Kasumi-1 (cell line): Measurements from ENCODE around the gene PNPLA7.
"Not testable (repeated sequence)": the region's sequence is repeated elsewhere in the genome, so short reads cannot be mapped to it uniquely, and the experiment has no call there.

Source experiments
- DNase-seq, 2 experiments: peaks; one replicate each; lab custom pipeline; 2025; lab: John Stamatoyannopoulos, UW

PNPLA7 gene

DNA sequence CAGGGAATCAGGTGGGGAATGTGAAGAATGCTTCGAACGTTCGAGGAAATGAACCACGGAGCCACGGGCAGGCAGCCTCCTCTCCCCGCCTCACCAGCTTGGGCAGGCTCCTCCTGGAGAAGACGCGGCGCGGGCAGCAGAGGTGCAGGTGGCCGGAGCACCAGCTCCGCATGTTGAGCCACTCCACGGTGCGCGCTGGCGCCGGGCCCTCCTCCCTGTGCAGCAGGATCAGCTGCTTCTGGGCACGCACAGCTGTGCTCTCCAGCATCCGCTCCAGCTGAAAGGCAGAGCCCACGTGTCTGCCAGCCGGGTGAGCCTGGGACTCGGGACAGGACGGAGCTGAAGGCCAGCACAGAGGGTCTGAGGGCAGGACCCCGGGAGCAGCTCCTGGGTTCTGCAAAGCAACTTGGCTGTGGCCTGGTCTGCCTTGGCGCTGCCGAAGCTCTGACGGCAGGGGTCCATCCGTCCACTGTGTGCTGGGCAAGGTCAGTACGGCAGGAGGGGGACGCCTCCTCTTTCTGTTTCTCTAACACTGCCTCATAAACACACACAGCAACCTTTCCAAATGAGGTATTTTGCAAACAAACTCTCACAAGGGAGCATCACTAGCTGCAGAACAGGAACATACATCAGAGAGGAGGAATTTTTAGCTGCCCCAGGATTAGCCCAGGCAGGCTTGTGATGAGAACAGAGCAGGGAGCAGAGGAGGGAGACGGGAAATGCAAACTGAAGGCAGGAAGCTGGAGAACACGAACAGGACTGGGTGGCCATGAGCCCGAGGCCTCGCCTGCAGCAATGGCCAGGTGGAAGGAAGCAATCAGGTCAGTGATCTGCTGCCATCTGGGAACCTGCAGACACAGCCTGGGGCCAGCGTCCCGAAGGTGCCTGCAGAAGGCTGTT is 71.0 kb downstream of the PNPLA7 start:
- no peak for DNase-seq

DNA sequence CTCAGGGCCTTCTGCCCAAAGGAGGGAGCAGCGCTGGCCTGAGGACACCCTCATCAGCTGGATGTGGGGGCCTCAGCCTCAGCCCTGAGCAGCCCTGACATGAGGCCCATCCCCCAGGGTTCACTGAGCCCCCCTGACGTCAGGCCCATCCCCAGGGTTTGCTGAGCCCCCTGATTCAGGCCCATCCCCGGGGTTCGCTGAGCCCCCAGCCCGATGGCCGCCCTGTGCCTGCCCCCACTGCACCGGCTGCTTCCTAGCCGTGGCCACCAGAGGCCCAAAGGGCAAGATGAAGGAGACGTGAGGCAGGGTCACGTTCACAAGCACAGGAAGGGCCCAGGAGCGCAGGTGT is 71.6 kb downstream of the PNPLA7 start:
- no peak for DNase-seq

DNA sequence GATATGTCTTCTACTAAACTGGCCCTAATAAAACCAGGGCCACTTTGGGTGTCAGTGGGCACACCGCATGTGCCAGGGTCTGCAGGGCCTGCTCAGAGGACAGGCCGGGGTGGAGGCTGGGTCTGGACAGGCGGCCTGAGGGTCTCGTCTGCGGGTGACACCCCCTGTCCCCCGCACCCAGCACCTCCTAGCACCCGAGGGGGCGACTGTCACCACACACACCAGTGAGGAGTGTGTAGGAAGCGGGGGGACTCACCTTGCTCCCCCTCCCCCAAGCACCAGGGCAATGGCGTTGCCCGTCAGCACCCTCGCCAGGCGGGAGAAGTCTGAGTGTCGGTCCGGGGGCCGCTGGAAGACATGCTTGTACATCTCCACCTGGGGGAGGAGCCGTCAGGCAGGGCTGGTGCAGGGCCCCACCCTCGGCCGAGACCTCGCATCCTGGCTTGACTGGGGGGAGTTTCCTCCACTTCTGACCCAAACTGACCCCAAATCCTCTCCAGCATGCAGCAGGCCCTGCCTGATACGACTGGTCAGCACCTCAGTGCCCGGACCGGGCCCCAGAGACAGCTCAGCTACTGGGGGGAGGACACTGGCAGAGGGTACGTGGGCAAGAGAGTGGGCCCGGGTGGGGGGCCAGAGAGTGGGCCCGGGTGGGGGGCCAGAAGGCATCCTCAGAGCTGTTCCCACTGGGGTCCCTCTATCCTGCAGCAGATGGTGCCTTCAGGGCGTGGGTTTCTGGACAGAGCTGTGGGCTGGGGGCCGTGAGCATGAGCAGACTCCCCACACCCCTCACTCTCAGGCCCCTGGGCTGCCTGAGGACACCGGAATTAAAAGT is 72.2 kb downstream of the PNPLA7 start:
- no peak for DNase-seq

DNA sequence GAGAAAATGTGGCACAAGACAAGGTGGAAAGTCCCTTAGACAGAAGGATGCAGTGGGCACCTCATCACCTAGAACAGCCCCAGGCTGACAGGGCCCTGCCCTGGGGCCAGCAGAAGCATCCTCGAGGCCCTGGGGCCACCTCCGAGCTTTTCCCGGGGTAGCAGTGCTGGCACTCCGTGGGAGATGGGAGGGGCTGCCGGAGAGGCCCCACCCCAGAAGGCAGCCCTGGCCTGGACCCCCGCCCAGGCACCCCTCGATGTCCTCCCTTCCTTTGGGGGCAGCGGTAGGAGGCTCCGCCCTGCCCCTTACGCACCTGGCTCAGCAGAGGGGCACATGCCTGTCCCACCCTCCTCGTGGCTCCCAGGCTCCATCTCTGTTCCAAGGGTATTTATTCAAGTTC is 73.3 kb downstream of the PNPLA7 start:
- DNase-seq, result no peak

DNA sequence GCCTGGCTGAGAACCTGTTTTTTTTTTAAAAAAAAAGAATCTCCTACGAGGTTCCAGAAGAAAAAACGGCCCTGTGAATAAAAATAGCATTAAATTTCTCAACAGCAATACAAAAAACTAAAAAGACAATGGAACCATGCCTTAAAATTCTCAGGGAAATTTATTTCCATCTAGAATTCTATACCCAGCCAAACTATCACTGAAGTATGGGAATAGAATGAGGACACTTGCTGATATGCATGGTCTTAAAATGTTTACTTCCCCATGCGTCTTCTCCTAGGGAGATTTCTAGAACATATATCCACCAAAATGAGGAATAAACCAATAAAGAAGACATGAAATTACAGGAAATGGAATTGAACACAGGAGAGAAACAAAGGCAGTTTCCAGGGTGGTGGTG is 74.5 kb downstream of the PNPLA7 start:
- no peak for DNase-seq

DNA sequence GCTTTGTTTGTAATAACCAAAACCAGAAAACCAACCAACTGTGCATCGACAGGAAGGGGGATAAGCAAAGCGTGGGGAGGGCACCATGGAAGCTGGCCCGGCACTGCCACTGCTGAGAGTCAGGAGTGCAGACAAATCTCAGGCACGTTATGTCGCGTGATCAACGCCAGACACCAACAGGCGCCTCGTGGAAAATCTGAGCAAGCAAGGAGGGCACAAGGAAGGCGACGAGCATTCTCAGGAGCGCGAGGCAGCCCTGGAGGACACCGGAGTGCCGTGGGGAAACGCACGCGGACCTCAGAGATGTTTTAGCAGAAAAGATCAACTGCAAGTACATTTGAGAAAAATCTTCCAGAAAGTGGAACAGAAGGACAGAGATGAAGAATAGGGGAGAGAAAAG is 75.9 kb downstream of the PNPLA7 start:
- DNase-seq, result no peak

DNA sequence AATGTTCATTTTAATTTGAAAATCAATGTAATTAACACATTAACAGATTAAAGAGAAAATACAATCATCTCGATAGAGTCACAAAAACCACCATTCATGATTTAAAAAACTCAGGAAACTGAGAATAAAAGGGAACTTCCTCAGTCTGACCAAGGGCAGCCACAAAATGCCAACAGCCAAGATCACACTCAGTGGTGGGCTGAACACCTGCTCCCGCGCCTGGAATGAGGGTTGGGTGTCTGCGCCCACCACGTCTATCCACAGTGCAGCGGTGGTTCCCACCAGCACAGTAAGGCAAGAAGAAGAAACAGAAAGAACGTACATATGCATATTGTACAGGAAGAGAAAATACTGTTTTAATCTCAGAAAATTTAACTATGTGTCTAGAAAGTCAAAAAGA is 79.4 kb downstream of the PNPLA7 start:
- DNase-seq, result peak; percentile 59 to 61

DNA sequence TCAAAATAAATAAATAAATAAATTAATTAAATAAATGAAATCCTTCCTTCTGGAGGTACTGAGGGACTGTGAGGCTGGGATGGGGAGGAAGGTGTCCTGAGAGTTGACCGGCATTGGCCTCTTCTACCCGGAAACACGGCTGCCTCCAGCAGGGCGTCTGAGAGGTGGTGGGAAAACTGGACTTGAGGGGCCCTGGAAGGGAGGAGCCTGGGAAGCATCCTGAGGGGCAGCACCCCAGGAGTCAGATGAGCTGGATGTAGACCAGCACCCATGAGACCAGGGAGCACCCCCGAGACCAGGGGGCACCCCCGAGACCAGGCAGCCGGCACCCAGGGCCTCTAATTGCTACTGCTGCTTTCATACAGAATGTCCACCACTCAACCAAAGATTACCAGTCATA is 82.3 kb downstream of the PNPLA7 start:
- no peak for DNase-seq

DNA sequence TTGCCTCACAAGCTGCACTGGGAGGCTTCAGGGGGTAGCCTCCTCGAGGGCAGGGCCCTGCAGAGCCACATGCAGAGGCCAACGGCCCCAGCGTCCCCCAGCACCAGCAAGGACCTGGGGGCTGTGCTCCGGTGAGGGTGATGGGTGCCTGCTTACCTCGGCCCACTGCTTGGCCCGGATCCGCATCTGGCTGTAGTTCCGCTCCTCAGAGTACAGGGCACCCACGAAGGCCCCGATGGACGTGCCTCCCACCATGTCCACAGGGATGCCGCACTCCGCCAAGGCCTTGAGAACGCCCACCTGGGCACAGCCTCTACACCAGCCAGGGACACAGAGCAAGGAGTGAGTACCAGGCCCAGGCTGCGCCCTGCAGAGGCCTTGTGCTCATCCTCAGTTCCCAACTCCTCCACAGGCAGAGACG is 83.0 kb downstream of the PNPLA7 start:
- DNase-seq, result no peak

DNA sequence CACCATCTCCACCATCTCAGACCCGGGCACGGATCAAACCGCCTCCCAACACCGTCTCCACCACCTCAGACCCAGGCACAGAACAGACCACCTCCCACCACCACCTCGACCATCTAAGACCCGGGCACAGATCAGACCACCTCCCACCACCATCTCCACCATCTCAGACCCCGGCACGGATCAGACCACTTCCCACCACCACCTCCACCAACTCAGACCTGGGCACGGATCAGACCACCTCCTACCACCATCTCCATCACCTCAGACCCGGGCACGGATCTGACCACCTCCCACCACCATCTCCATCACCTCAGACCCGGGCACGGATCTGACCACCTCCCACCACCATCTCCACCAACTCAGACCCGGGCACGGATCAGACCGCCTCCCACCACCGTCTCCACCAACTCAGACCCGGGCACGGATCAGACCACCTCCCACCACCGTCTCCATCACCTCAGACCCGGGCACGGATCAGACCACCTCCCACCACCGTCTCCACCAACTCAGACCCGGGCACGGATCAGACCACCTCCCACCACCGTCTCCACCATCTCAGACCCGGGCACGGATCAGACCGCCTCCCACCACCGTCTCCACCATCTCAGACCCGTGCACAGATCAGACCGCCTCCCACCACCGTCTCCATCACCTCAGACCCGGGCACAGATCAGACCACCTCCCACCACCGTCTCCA is 83.7 kb downstream of the PNPLA7 start:
- not testable (repeated sequence) for DNase-seq

DNA sequence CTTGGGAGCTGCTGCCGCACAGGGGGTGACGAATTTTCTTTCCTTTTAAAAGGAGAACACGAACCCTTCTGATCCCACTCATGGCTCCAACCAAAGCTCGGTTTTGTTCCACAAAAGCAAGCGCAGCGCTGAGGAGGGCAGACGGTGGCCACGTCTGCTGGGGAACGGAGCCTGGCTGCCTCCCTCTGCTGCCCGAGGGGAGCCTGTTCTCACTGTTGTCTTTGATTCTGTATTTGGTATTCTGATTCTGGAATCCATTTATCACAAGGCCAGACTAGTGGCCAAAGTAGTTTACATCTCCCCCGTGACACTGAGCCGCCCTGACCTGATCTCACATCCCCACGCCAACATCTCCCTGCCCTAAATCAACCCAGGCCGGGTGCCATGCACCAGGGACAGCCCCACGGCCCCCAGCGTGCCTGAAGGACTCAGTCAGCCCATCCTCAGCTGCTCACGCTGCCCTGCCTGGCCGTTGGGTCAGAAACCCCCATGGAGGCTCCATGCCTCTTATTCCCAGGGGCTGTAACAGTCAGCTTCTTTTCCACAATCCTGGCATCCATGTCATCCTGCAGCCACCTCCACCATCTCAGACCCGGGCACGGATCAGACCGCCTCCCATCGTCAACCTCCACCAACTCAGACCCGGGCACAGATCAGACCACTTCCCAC is 84.3 kb downstream of the PNPLA7 start:
- DNase-seq, result no peak

DNA sequence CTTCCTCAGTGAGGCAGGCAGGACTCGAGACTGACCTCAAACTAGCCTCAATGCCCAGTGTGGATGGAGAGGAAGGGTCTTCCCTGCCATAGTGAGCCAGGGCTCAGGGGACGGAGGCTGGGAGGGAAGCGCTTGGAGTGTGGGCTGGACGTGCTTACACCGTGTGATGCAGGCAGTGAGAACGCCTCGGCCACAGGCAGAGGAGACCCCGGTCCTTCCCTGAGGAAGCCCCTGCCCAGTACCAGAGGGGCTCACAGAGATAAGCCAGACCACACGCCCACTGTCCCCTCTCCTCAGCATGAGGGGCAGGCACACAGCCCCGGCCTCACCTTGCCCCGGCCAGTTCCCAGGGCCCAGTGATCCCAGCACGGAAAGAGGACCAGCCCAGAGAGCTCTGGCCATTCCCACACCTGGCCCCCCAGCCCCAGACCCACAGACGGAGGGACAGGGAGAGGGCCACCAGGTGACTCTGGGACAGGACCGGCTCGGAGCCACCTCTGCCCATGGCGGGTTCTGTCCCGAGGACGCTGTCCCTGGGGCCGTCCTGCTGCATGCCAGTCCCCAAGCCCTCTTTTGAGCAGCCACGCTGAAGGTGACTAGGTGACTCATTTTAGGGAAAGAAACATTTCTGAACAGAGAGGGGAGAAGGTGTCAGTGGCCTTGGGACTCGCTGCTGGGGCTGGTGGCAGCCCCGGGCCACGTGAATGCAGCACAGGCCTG is 85.0 kb downstream of the PNPLA7 start:
- DNase-seq, result no peak

DNA sequence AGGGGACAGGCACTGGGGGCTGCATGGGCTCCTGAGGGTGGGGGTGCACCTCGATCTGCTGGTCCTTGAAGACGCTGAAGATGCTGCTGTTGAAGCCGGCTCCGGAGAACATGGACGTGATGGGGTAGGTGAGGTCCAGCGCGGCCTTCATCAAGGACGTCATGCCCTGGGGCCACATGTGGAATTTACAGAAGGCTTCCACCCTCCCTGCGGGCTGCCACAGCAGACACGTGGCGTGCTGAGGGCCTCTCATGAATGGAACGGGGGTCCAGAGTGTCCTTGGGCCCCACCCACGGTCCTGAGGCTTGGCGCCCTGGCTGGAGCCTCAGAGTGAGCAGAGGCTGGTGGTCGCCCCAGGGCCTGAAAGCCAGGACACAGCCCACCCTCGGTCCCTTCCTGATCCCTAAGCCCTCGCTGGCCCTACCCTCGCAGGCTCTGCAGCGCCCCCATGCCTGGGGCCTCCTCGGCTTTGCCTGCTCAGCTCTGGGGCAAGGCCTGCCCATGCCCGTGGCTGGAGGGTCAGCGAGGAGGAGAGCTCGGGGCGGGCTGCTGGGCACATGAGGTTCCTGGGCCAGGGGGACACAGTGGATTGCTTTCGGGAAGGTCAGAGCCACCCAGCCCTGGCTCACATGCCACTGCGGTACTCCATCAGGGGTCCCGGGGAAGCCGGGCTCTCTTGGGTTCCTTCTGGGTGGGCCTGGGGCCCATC is 85.8 kb downstream of the PNPLA7 start:
- DNase-seq, result no peak

DNA sequence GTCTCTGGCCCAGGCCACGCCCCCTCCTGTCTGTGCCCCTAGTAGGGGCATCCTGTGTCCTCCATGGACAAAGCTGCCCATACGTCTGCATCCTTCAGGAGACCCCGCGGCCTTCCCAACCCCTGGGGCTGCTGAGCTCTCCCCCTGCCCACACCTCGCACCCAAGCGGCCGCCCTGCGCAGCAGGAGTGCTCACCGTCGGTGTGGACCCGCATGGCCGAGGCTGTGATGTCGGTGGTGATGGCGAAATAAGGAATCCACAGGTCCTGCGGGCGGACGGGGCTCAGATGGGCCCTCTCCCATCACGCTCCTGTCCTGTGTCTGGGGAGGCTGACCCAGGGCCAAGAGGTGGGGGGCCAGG is 86.3 kb downstream of the PNPLA7 start:
- no peak for DNase-seq

DNA sequence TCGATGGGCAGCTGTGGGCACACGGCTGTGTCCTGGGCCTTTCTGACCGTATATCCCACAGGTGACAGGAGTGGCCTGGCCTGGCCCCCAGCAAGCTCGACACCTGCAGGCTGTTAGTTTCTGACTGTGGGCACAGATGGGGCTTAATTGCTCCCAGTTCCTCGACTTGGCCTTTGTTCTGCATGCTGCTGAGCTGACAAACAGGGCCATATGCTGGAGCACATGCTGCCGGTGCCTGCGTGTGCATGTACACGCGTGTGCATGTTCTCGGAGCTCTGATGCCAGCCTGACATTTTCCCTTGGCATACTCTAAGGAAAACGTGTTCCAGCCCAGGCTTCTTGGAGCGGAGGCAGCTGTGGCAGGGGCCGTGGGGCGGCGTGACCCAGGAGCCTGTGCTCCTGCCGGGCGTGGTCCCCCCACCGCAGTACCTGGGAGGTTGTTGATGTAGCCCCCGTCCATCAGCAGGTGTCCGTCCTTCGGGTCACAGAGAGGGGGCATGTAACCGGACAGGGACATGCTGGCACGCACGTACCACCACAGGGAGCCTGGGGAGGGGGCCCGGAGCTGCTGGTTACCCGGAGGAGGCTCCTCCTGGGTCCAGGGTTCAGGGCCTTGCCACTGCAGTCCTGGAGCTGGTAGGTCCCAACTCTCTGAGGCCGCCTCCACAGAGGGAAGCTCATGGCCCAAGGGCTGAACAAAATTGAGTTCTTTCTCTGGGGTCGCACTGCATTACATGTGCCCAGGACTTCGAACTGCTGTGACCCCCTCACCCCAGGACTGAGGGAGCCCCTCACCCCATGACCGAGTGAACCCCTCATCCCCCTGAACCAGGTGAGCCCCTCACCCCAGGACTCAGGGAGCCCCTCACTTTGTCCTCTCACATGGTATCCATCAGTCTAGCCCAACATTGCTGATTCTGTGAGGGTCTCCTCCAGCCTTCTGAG is 86.9 kb downstream of the PNPLA7 start:
- DNase-seq, result no peak

DNA sequence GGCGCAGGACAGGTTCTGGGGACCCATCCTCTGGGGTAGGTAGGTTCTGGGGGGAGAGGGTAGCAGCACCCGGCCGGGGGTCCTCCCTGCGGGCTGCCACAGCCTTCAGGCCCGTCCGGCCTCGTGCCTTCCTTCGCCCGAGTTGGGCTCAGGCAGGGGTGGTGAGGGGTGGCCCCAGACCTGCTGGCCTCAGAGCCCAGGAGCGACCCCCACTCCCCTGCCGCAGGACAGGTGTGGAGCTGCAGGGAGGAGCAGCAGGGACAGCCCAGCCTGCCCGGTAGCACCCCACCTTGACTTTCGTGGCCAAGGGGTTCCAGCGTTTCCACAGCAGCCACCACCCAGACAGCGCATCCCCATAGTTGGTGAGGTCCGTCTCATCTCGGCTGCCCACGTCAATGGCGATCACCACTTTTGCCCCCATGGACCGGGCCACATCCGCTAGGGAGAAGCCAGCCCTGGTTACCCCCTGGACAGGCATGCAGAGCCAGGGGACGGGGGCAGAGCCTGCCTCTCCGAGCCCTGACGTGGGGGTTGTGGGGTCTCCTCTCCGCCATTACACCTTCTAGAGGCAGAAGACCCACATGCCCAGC is 87.7 kb downstream of the PNPLA7 start:
- no peak for DNase-seq

DNA sequence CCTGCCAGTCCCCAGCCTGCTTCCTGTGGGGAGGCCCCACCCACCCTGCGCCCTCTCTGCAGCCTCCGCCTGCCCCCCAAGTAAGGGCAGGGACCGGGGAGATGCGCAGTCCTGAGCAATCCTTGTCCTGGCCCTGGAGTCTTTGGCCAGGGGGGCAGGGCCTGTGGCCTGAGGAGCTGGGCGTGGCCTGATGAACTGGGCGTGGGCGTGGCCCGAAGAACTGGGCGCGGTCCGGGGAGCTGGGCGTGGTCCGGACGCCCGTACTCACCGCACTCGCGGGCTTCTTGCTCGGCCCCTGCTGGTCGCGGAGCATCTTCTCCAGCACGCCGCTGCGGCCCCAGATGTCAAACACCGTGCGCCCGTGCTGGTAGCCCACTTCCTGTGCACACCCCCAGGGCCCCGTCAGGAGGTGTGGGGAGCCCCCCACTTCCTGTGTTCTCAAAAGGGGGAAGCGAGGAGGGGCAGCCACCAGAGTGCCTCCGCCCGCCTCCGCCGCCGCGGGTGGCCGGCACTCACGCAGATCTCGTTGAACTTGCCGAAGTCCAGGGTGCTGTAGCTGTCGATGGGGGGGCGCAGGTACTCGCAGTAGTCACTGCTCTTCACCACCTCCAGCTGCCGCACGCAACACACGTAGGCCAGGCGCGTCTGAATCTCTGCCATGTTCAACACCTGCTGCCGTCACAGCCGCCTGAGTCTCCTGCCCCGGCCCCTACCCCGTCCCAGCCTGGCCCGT is 88.4 kb downstream of the PNPLA7 start:
- peak; percentile 22 to 33 for DNase-seq

DNA sequence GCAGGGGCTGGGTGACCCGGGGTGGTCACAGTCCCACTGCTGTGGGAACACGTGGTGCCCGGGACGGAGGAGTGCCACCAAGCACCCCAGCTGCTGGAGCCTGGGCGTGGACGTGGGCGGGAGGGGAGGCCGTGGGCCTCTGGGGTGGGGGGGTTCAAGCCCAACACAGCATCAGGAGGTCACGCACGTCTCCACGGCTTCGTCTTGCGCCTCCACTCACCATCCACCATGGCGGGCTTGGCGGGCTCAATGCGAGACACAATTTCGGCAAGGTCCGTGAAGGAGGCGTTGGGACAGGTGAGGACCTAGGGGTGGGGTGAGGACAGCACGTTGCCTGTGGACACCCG is 88.9 kb downstream of the PNPLA7 start:
- DNase-seq, result no peak
